Measurements from ENCODE around the gene ZDBF2. TPM values are rescaled to one million over a fixed set of nuclear protein-coding genes. Genes with fewer than 3 reads are reported as not detected.

The ZDBF2 gene
- total RNA-seq, 2 donors from 2014 or later, result 1.7 to 5.8 TPM

- no peak for TF ChIP-seq CTCF (IDR thresholded peaks at IDR 0.05)
- H3K4me1 ChIP-seq, result no peaks in the 10 kb centered on the region
- no peak for DNase-seq
- H3K9ac ChIP-seq (ENCODE audit: low read depth in 2 of 2, low read length in 2 of 2), result no peak overlapping the region
- intact Hi-C loops (cut with DNase I), result no loop called here
- no peak overlapping the region for H3K27ac ChIP-seq
- H3K4me3 ChIP-seq, result no peak overlapping the region
- H3K27me3 ChIP-seq, result no peaks in the 10 kb centered on the region
- H3K9me3 ChIP-seq, result no peaks in the 10 kb centered on the region
- no peaks in the 10 kb centered on the region for H3K36me3 ChIP-seq
These were observed 42.7 kb upstream of the ZDBF2 start for GRCh38 chr2:206231669-206232286.

DNA sequence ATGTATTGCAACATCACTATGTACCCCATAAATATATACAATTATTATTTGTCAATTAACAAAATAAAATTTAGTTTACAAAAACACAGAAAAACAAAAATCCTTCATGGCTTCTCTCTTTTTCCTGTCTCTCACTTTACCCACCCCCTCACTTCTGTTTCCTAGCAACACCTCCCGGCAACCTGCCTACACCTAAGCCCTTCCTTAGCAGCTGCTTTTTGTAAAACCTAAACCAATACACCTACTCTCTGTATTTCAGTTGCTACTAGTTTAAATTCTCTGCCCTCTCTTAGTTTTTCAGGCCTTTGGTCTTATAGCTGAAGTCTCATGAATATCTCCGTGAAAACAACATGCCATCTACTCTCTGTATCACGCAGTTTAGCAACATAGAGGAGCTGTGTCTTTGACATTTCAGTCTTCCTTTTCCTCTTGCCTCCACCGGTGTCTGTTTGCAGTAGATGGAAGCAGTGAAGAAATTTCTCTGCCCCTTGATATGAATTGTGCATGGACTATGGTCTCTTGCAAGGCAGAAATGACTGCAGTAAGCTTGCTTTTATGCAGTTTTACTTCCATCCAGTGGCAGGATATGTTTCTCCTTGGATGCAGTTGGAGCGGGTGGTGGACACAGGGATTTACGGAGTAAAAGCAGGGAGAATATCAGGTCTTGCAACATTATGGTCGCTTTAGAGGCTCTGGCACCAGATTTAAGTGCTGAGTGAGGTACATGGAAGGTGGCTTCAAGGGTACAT is 42.0 kb upstream of the ZDBF2 start:
- H3K36me3 ChIP-seq, result no peaks in the 10 kb centered on the region
- H3K27me3 ChIP-seq, result no peaks in the 10 kb centered on the region
- intact Hi-C loops (cut with DNase I), result no loop called here
- no peak overlapping the region for H3K4me3 ChIP-seq
- no peak for TF ChIP-seq CTCF (IDR thresholded peaks at IDR 0.05)
- H3K4me1 ChIP-seq, result no peaks in the 10 kb centered on the region
- no peak for DNase-seq
- no peak overlapping the region for H3K27ac ChIP-seq
- H3K9ac ChIP-seq (ENCODE audit: low read depth in 2 of 2, low read length in 2 of 2), result no peak overlapping the region
- no peaks in the 10 kb centered on the region for H3K9me3 ChIP-seq

DNA sequence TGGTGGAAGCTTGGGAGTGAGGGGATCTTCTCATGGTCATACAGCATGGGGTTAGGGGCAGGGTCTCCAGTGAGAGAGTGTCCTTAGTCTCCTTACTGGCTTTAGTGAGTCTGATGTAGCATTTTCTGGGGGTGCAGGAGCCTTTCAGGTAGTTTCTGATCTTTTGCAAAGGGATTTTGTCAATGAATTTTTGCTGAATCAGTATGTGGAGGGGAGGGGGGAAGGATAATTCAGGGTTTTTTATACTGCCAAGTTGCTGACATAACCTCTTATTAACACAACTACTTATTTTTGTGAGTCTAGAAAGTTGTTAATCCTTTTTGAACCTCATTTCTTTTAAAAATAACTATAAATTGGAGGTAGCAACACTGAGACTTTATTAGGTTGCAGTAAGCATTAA is 35.3 kb upstream of the ZDBF2 start:
- intact Hi-C loops (cut with DNase I), result no loop called here
- no peak overlapping the region for H3K27ac ChIP-seq
- no peaks in the 10 kb centered on the region for H3K27me3 ChIP-seq
- no peak overlapping the region for H3K9ac ChIP-seq (ENCODE audit: low read depth in 2 of 2, low read length in 2 of 2)
- H3K36me3 ChIP-seq, result no peaks in the 10 kb centered on the region
- no peaks in the 10 kb centered on the region for H3K4me1 ChIP-seq
- no peak overlapping the region for H3K4me3 ChIP-seq
- H3K9me3 ChIP-seq, result no peaks in the 10 kb centered on the region
- DNase-seq, result no peak
- TF ChIP-seq CTCF (IDR thresholded peaks at IDR 0.05), result no peak

- no peaks in the 10 kb centered on the region for H3K4me1 ChIP-seq
- TF ChIP-seq CTCF (IDR thresholded peaks at IDR 0.05), result no peak
- intact Hi-C loops (cut with DNase I), result no loop called here
- no peak overlapping the region for H3K27ac ChIP-seq
- H3K36me3 ChIP-seq, result no peaks in the 10 kb centered on the region
- no peaks in the 10 kb centered on the region for H3K27me3 ChIP-seq
- no peak overlapping the region for H3K9ac ChIP-seq (ENCODE audit: low read depth in 2 of 2, low read length in 2 of 2)
- no peak for DNase-seq
- no peaks in the 10 kb centered on the region for H3K9me3 ChIP-seq
- no peak overlapping the region for H3K4me3 ChIP-seq
These were observed 34.1 kb upstream of the ZDBF2 start for GRCh38 chr2:206240327-206240726.

DNA sequence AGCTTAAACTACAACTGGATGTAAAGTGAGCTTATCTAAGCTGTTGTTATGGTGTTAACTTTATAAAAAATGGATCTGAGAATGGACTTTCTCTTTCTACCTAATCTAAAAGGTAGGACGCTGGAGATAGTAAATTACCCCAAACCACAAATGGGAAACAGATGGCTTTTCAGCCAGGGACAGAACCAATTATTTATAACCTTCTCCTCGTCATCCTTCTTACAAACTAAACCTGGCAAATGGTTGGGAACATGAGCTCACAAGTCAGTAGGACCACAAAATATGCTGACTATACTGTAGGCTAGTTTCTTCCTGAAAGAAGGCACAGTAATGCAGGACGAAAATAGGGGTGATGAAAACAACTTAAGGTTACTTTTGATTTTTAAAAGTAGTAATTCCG is 32.7 kb upstream of the ZDBF2 start:
- intact Hi-C loops (cut with DNase I), result no loop called here
- TF ChIP-seq CTCF (IDR thresholded peaks at IDR 0.05), result no peak
- Histone ChIP-seq H3K36me3 (no peaks in the 10 kb centered on the region), H3K9ac (ENCODE audit: low read depth in 2 of 2, low read length in 2 of 2) (no peak overlapping the region), H3K4me3 (no peak overlapping the region), H3K9me3 (no peaks in the 10 kb centered on the region), H3K27ac (no peak overlapping the region), H3K27me3 (no peaks in the 10 kb centered on the region), H3K4me1 (no peaks in the 10 kb centered on the region)
- no peak for DNase-seq

Measured in colonic mucosa (tissue), 4 donors.